CD1c-positive myeloid dendritic cell (primary cell): ENCODE measurements around the gene NLRC4.
"Not testable (repeated sequence)": the region's sequence is repeated elsewhere in the genome, so short reads cannot be mapped to it uniquely, and the experiment has no call there.

Source experiments
- DNase-seq: peaks from one replicate; pipeline ENCODE4 v3.0.0-alpha.2; 2016; ENCODE audit errors: extremely low spot score

NLRC4 gene

GRCh38 chr2:32248299-32248698, 16.4 kb downstream of the NLRC4 start:
- DNase-seq = no peak

- DNase-seq = no peak
Observed at GRCh38 chr2:32246911-32247310, 17.8 kb downstream of the NLRC4 start.

GRCh38 chr2:32242331-32242730, 22.4 kb downstream of the NLRC4 start:
- no peak for DNase-seq

GRCh38 chr2:32237996-32238395, 26.7 kb downstream of the NLRC4 start:
- no peak for DNase-seq

- DNase-seq = no peak
Observed at GRCh38 chr2:32237488-32237887, 27.2 kb downstream of the NLRC4 start.

- no peak for DNase-seq
Observed at GRCh38 chr2:32235315-32235714, 29.4 kb downstream of the NLRC4 start.

GRCh38 chr2:32231959-32232358, 32.7 kb downstream of the NLRC4 start:
- no peak for DNase-seq

GRCh38 chr2:32229635-32230034, 35.1 kb downstream of the NLRC4 start:
- no peak for DNase-seq

- DNase-seq = no peak
Observed at GRCh38 chr2:32228181-32228580, 36.5 kb downstream of the NLRC4 start.

- no peak for DNase-seq
Observed at GRCh38 chr2:32227492-32227891, 37.2 kb downstream of the NLRC4 start.

GRCh38 chr2:32222966-32223365, 41.7 kb downstream of the NLRC4 start:
- DNase-seq = peak; percentile 33

GRCh38 chr2:32220445-32220844, 44.2 kb downstream of the NLRC4 start:
- DNase-seq = no peak

- DNase-seq = no peak
Observed at GRCh38 chr2:32212295-32212694, 52.4 kb downstream of the NLRC4 start.

- DNase-seq = no peak
Observed at GRCh38 chr2:32210767-32211408, 53.8 kb downstream of the NLRC4 start.

GRCh38 chr2:32203428-32203827, 61.3 kb downstream of the NLRC4 start:
- DNase-seq = not testable (repeated sequence)

- DNase-seq = no peak
Observed at GRCh38 chr2:32200814-32201213, 63.9 kb downstream of the NLRC4 start.

- no peak for DNase-seq
Observed at GRCh38 chr2:32192418-32192817, 72.3 kb downstream of the NLRC4 start.

- DNase-seq = no peak
Observed at GRCh38 chr2:32189011-32189410, 75.7 kb downstream of the NLRC4 start.

- DNase-seq = no peak
Observed at GRCh38 chr2:32182667-32183066, 82.0 kb downstream of the NLRC4 start.
